Progenitor cell of endocrine pancreas (in vitro differentiated cells): ENCODE measurements around the gene WDR31. TPM values are rescaled to one million over a fixed set of nuclear protein-coding genes. Genes with fewer than 3 reads are reported as not detected.
"Not testable (repeated sequence)": the region's sequence is repeated elsewhere in the genome, so short reads cannot be mapped to it uniquely, and the experiment has no call there.

Source experiments
- DNase-seq: peaks from one replicate; pipeline ENCODE4 v3.0.0; 2021; ENCODE audit warnings: low spot score; ENCODE audit not compliant: unreplicated experiment
- H3K27ac Mint-ChIP-seq: 2 replicates; pipeline ENCODE4 v1.8.0; 2021; ENCODE audit warnings: mild to moderate bottlenecking, moderate library complexity, mixed read lengths
- H3K27me3 Mint-ChIP-seq: 2 replicates; pipeline ENCODE4 v1.8.0; 2021; ENCODE audit warnings: mixed read lengths
- H3K36me3 Mint-ChIP-seq: 2 replicates; pipeline ENCODE4 v1.8.0; 2022; ENCODE audit warnings: mixed read lengths; ENCODE audit not compliant: insufficient read depth
- H3K4me1 Mint-ChIP-seq: 2 replicates; pipeline ENCODE4 v1.8.0; 2021; ENCODE audit warnings: low read depth, mixed read lengths
- H3K4me3 Mint-ChIP-seq: 2 replicates; pipeline ENCODE4 v1.8.0; 2021; ENCODE audit warnings: low read depth, mild to moderate bottlenecking, moderate library complexity, mixed read lengths
- H3K9me3 Mint-ChIP-seq: 2 replicates; pipeline ENCODE4 v1.8.0; 2021; ENCODE audit warnings: low read depth, mixed read lengths
- total RNA-seq: library from RNA; stranded (reverse); gene quantifications from 2 replicates; pipeline ENCODE4 v1.2.1, GENCODE V29; 2021
- TF ChIP-seq, protein P1 (sequence below): fragments of 200-600 bp; sonication (generic); IDR thresholded peaks from one replicate; pipeline ENCODE4 v1.5.0; 2021; ENCODE audit warnings: antibody characterized with exemption, mild to moderate bottlenecking; ENCODE audit not compliant: unreplicated experiment

WDR31 gene
- total RNA-seq, 1 donor from 2014 or later = 5.7 TPM

DNA sequence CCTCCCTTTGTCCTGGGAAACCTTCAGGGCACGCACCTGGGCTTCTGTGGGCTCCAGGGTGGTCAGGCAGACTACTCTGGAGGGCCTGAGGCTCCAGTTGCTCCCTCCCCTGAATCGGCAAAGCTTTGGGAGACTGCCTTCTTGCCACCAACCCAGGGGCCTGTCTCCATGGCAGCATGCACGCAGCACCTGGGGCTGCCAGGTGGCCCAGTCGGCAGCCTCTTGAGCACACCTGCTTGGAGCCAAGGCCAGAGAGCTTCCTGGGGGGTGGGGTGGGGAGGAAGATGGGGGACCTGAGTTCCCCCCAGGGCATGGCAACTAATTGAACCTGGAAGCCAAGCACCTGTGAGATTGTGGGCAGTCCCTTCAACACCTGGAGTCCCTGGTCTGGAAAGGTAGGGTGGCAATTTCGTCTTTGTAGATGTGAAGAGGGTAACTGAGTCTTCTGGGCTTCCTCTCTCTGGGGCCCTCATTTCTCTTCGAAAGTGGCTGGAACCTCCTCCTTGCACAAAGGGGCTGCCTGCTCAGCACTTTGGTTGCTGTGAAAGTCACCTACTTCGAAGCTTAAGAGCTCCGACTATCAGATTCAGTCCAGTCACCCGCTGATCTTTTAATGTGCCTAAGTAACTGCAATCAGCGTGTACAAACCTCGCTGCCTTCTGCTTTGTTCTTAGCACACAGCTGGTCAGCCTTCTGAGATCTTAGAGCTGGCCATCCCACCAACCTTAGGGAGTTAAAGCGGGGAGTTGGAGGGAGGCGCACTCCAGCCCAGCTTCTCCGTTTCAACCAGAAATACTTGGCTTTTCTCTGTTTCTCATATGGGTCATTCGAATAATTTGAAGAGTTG, 40.9 kb downstream of the WDR31 start:
- H3K27me3 Mint-ChIP-seq = peaks cover 7% of the 10 kb centered on the region
- peaks cover 6% of the 10 kb centered on the region for H3K4me1 Mint-ChIP-seq
- no peak overlapping the region for H3K27ac Mint-ChIP-seq
- H3K9me3 Mint-ChIP-seq = no peaks in the 10 kb centered on the region
- DNase-seq = no peak
- no peak overlapping the region for H3K4me3 Mint-ChIP-seq
- TF ChIP-seq, protein P1, sequence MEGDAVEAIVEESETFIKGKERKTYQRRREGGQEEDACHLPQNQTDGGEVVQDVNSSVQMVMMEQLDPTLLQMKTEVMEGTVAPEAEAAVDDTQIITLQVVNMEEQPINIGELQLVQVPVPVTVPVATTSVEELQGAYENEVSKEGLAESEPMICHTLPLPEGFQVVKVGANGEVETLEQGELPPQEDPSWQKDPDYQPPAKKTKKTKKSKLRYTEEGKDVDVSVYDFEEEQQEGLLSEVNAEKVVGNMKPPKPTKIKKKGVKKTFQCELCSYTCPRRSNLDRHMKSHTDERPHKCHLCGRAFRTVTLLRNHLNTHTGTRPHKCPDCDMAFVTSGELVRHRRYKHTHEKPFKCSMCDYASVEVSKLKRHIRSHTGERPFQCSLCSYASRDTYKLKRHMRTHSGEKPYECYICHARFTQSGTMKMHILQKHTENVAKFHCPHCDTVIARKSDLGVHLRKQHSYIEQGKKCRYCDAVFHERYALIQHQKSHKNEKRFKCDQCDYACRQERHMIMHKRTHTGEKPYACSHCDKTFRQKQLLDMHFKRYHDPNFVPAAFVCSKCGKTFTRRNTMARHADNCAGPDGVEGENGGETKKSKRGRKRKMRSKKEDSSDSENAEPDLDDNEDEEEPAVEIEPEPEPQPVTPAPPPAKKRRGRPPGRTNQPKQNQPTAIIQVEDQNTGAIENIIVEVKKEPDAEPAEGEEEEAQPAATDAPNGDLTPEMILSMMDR = no peak
- no peaks in the 10 kb centered on the region for H3K36me3 Mint-ChIP-seq

DNA sequence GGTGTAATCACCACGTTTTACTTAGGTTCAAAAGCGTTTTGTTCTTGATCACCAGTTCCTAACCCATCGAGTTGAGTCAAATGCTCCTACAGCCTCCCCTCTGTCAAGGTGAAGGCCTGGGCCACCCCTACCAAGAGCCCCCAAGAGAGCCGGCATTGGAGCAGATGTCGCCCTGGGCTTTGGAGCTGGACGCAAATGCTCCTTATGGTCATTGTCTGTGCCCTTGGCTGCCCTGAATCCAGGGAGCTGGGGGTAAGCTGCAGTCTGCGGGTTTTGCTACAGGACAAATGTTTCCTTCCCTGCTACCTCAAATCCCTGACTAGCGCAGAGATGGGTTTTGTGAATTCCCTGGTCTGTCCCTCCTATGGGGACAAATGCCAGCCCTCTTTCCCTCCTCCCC, 41.8 kb downstream of the WDR31 start:
- no peak overlapping the region for H3K27ac Mint-ChIP-seq
- TF ChIP-seq, protein P1 = no peak
- no peaks in the 10 kb centered on the region for H3K36me3 Mint-ChIP-seq
- H3K27me3 Mint-ChIP-seq = peaks cover 7% of the 10 kb centered on the region
- DNase-seq = no peak
- H3K4me1 Mint-ChIP-seq = peaks cover 5% of the 10 kb centered on the region
- H3K4me3 Mint-ChIP-seq = no peak overlapping the region
- H3K9me3 Mint-ChIP-seq = no peaks in the 10 kb centered on the region

DNA sequence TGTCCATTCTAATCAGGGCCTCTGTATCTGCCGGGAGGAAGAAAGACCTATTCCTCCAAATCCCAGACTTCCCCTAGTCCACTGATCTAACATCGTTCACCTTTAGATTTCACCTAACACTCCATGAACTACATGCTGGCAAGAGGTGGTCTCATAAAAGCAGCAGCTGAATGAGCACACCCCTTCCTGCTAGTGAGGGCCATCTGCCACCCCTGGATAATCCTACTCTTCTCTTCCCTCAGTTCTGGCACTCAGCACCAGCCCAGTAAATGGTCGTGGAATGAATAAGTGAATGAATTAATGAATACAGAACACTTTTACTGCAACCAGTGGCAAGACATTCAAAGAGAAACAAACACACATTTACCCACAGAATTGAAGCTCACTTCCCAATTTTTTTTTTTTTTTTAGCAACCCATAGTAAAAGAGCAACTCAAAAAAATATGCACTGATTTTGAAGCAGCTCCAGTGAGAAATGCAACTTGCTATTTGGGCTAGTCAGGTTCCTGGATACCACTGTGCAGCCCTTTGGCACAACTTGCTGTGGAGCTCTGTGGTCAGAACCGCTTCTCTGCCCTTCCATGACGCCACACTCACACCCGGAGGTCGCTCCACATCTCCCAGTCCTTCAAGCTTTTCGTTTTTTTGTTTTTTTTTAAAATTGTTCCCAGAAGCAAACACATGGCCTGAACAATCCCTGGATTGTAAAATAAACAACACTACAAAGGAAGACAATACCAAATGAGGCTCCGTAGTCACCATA, 43.1 kb downstream of the WDR31 start:
- TF ChIP-seq, protein P1 = no peak
- Mint-ChIP-seq H3K36me3 (peaks cover 3% of the 10 kb centered on the region), H3K9me3 (no peaks in the 10 kb centered on the region), H3K4me3 (no peak overlapping the region), H3K27me3 (peaks cover 4% of the 10 kb centered on the region), H3K4me1 (no peaks in the 10 kb centered on the region), H3K27ac (no peak overlapping the region)
- no peak for DNase-seq

DNA sequence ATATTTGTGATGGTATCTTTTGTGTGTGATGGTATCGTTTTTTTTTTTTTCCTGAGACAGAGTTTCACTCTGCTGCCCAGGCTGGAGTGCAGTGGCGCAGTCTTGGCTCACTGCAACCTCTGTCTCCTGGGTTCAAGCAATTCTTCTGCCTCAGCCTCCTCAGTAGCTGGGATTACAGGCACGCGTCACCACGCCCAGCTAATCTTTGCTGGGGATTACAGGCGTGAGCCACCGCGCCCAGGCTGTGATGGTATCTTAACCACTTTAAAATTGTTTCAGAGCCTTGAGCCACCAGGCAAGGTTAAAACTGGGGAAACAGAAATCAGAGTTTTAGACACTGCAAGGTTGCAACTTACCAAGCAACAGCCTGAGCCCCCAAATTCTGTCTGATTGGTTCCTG, 43.8 kb downstream of the WDR31 start:
- not testable (repeated sequence) for H3K9me3 Mint-ChIP-seq, DNase-seq, H3K4me1 Mint-ChIP-seq, H3K27me3 Mint-ChIP-seq, H3K27ac Mint-ChIP-seq, H3K36me3 Mint-ChIP-seq, H3K4me3 Mint-ChIP-seq

DNA sequence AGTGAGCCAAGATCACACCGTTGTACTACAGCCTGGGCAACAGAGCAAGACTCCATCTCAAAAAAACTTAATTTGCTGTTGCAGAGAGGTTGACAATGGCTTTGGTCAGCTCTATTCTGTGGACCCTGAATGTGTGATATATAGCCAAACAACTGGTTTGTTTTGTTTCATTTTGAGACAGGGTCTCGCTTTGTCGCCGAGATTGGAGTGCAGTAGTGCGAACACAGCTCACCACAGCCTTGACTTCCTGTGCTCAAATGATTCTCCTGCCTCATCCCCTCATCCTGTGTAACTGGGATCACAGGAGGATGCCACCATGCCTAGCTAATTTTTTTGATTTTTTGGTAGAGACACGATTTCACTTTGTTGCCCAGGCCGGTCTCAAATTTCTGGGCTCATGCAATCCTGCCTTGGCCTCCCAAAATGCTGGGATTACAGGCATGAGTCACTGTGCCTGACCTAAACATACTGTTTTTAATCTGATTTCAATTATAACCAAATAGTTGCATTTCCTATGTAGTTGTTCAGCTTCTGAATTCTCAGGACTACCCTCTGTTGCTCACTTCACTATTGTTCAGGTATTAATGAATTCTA, 46.7 kb downstream of the WDR31 start:
- H3K4me3 Mint-ChIP-seq = no peak overlapping the region
- H3K9me3 Mint-ChIP-seq = no peaks in the 10 kb centered on the region
- no peak overlapping the region for H3K27ac Mint-ChIP-seq
- TF ChIP-seq, protein P1 = no peak
- H3K36me3 Mint-ChIP-seq = peaks cover 17% of the 10 kb centered on the region
- H3K4me1 Mint-ChIP-seq = no peaks in the 10 kb centered on the region
- no peak for DNase-seq
- H3K27me3 Mint-ChIP-seq = no peaks in the 10 kb centered on the region
